GM18868 (cell line): Measurements from ENCODE around the gene PARD6A.

Experiments
- ATAC-seq: cut with Tn5 transposase; IDR thresholded peaks from one replicate; pipeline ENCODE4 v1.9.1; 2021; ENCODE audit warnings: mild to moderate bottlenecking, moderate library complexity; ENCODE audit not compliant: unreplicated experiment

Gene PARD6A

DNA sequence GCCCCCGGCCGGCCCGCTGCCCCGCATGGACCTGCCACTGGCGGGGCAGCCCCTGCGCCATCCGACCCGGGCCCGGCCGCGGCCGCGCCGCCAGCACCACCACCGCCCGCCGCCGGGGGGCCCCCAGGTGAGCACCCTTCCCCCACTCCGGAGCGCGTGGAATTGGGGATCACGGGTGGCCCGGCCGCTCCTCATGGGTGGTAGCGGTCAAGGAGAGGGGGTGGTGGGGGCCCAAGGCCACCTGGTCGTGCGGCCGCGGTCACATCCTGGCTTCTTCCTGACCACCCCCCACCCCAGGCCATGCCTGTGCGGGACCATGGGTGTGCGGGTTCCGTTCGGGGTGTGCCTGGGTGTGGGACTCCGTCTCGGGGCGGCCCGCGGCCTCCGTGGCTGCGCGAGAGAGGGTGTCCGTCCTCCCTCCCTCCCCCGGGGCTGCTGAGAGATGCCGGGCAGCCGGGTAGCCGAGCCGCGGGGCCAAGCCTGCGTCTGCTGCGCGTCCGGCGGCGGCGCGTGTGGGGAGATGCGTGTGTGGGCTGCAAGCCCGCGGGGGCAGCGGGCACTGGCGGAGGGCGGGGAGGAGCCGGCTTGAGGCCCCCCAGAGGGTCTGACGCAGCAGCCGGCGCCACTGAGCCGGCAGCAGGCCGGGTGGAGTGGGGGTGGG, 7.5 kb upstream of the PARD6A start:
- no peak for ATAC-seq

DNA sequence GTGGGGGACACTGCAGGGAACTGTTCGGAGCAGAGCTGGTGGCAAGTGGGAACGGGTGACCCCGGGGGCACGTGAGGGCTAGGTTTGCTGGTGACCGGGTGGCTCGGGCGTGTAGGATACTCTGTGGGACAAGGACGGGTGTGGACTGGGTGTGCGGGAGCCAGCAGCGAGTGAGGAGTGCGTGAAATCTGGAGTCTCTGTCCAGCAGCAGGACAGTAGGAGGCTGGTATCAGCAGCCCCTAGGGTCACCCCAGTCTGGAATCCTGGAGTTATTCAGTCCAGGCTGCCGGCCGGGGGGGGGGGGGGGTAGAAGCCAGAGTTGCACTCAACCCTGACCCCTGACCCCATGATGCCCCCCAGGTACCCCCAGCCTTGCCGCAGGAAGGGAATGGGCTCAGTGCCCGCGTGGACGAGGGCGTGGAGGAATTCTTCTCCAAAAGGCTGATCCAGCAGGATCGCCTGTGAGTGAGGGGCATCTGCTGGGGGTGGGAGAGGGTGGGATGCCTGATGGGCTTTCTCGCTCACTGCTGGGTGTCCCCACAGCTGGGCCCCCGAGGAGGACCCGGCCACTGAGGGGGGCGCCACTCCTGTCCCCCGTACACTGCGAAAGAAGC, 6.9 kb upstream of the PARD6A start:
- no peak for ATAC-seq

DNA sequence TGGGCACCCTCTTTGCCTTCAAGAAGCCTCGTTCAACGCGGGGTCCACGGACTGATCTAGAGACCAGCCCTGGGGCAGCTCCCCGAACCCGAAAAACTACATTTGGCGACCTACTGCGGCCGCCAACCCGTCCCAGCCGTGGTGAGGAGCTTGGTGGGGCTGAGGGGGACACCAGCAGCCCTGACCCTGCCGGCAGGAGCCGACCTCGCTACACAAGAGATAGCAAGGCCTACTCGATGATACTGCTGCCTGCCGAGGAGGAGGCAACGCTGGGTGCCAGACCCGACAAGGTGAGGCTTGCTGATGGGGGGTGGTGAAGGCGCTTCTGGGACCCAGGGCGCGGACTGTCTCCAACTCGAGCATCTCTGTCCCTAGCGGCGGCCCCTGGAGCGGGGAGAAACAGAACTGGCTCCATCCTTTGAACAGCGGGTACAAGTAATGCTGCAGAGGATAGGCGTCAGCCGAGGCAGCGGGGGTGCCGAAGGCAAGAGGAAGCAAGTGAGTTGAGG, 6.3 kb upstream of the PARD6A start:
- no peak for ATAC-seq

DNA sequence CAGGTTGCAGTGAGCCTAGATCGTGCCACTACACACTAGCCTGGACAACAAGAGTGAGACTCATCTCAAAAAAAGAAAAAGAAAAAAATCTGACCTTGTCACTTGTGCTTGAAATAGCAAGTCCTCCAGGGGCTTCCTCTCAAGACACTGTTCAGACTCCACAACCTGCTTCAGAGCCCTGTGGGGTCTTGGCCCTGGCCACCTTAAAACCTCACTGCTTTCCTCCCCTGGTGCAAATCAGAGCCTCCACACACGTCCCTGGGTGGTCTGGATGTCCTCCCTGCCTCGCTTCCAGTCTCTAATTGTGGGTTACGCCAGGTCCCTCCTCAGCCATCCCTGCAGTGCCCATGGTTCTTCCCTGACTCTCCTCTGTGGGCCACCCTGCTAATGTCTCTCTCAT, 5.4 kb upstream of the PARD6A start:
- ATAC-seq, result no peak

DNA sequence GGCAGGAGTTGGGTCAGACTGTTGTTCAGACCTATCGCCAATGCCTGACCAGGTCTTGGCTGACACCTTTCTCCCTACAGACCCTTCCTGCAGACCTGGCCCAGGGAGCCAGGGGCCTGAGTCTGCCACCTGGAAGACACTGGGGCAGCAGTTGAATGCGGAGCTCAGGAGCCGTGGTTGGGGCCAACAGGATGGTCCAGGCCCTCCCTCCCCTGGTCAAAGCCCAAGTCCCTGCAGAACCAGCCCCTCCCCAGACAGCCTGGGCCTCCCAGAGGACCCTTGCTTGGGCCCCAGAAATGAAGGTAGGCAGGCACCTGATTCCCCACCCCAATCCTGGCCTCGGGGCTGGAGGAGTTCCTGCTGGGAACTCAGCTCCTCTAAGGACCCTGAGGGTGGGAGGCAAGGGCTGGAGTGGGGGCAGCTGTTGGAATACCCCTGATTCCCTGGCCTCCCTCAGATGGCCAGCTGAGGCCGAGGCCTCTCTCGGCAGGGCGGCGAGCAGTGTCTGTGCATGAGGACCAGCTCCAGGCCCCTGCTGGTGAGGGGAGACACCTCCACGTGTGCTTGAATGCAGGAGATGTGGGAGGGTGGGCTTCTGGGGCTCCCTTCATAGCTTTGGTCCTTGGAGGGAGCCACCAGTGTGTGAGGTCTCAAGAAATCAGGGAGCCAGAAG, 4.3 kb upstream of the PARD6A start:
- ATAC-seq, result no peak

DNA sequence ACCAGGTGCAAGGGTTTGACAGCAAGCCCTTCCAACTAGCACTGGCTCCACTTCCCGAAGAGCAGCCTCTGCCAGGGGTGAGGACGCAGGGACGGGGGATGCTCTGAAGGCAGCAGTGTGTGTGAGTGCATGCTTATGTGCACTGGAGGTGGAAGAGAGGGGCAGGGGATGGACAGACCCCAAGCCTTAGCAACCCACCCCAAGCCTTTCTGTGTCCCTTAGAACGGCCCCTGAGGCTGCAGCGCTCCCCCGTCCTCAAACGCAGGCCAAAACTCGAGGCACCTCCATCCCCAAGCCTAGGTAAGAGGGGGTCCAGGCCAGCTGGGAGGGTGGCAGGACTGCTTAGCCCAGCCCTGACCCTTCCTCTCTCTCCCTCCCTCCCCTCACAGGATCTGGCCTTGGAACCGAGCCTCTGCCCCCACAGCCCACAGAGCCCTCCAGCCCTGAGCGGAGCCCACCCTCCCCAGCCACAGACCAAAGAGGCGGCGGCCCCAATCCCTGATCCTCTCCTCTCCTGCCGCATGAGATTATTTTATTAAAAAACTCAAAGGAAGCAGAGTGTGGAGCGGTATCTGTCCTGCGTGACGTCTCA, 3.6 kb upstream of the PARD6A start:
- no peak for ATAC-seq

DNA sequence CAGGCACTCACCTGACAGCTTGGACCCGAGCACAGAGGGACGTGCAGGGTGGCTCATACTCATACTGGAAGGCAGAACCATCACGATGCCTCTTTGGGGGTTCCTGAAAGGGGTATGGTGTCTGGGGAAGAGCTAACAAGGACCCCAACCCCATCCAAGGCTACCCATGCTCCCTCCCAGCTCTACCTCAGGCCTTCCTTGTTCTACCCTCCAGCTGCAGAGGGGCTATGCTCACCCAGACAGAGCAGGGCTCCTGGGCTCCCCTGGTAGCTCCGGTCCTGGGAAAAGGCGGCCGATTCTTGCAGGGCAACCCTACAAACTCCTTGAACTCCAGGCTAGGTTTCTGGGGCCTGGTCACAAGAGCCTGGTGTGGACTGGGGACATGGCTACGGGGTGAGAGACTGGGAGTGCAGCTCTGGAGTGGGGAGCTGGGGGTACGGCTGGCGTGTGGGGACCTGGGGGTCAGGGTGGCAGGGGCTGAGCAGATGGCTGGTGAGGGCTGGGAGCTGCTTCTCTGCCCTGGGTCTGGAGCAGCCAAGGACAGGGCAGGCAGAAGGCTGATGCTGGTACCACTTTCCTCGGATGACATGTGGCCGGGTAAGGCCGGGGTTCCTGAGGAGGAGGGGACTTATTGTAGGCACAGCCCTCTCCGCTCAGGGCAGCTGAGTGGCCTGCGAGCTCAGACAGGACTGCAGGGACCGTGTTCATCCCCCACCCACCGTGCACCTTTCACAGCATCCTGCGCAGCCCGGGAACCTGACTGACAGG, 2.8 kb upstream of the PARD6A start:
- ATAC-seq, result no peak

DNA sequence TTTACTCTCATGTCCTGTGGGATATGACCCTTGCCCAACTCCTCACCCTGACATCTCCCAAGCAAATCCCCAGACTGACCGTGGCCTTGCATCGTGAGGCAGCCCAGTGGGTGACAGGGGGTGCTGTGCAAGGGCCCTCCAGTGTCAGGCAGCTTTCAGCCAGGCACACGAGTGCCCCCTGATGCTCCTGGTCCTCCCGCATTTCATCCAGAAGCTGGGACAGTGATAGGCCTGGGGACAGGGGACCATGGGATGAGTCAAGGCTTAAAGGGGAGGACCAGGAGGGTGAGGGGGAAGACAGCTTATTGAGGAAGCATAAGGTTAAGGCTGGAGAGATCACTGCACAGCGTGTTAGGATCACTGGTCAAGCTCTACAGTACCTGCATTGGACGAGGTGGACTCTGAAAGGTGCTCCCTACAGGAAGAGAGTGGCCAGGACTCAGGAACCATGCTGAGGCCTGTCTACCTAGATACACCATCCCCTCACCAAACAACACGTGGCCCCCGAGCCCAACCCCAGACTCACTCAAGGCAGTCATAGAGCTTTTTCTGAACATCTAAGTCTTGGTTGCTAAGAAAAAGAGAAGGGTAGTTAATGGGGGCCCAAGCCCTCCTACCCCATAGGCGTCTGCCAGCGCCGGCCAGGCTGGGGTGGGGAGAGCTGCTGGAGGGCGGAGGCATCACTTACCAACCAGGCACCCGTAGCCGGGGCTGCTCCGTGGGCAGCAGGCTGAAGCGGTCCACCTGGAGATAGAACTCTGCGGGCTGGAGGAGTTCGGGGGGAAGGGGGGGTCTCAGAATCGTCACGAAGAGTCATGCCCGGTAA, 1.7 kb upstream of the PARD6A start:
- ATAC-seq, result no peak

DNA sequence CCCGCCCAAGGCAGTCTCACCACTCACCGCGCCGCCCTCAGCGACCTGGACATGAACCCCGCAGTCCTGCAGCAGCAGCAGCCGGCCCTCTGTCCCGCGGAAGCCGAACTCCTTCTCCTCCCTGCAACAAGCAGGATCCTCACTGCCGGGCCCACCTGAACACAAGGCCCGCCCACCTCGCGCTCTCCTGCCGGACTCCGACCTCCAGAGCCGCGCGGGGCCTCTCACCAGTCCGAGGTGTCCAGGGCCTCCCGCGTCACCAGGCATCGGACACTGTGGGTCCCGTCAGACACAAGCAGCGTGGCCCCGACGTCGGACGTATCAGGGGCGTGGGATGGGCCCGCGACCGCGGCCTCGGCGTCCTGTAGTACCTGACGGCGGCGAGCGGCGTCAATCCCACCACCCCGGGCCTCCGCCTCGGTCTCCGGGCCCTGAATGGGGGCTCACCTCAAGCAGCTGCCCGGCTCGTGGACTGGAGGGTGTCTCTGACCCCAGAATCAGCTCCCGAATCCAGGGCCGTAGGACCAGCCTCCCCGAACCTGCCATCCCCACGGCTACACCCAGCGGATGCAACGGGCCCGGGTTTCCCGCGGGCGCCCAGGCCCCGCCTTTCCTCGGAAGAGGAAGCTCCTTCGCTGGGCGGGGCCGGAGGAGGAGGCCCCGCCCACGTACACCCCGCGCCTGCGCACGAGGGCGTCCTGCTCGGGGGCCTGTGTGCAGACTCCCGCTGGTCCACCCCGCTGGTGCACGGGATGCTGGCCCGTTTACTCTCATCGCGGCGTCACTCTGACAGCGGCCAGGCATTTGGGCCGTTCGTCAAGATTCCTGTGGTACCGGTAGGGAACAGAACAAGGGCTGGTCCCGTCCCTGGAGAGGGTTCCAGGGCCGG, 841 bp upstream of the PARD6A start, which contains the start of gene ACD:
TSS of gene ACD (minus strand) at position 586 of the 889 bp plus-strand sequence. CDS start at position 546, 40 bp downstream.
- ATAC-seq, result peak; percentile 57

DNA sequence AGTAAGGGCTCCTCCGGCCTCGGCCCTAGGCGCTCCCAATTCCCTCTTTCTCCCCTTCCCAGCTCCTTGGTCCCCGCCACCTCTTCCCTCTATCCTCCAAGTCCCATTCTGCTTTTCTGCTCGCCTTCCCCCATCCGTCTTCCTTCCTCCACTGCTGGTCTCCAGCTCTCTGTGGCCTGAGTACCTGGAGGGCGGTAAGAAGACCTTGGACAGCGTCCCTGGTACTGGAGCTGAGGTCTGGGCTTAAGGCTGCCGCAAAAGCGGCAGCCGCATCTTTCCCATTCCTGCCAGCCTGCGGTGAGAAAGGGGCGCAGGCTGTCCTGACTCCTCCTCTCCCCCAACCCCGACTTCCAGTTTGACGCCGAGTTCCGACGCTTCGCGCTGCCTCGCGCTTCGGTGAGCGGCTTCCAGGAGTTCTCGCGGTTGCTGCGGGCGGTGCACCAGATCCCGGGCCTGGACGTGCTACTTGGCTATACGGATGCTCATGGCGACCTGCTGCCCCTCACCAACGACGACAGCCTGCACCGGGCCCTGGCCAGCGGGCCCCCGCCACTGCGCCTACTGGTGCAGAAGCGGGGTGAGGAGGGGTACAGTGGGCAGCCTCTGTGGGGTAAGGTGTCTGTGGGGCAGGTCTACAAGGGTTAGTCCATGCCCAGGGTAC, 471 bp downstream of the PARD6A start:
- ATAC-seq, result no peak

DNA sequence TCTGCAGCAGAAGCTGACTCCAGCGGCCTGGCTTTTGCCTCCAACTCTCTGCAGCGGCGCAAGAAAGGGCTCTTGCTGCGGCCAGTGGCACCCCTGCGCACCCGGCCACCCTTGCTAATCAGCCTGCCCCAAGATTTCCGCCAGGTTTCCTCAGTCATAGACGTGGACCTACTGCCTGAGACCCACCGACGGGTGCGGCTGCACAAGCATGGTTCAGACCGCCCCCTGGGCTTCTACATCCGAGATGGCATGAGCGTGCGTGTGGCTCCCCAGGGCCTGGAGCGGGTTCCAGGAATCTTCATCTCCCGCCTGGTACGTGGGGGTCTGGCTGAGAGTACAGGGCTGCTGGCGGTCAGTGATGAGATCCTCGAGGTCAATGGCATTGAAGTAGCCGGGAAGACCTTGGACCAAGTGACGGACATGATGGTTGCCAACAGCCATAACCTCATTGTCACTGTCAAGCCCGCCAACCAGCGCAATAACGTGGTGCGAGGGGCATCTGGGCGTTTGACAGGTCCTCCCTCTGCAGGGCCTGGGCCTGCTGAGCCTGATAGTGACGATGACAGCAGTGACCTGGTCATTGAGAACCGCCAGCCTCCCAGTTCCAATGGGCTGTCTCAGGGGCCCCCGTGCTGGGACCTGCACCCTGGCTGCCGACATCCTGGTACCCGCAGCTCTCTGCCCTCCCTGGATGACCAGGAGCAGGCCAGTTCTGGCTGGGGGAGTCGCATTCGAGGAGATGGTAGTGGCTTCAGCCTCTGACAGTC, 1.3 kb downstream of the PARD6A start:
- no peak for ATAC-seq

DNA sequence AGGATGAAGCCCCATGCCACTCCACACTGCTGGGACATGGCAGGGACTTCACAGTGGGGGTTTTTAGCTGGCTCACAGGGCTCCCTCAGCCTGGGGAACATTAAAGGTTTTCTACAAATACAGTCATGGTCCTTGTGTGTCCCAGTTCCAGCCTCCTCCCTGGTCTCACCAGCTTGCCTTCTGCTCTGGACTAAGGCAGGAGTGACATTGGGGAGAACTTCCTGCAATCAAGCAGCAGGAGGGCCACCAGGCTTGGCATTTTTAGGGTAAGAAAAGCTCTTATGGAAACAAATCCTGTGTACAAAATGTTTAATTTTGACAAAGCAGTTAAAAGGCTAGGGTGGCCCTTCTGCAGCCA, 1.9 kb downstream of the PARD6A start:
- ATAC-seq, result no peak

DNA sequence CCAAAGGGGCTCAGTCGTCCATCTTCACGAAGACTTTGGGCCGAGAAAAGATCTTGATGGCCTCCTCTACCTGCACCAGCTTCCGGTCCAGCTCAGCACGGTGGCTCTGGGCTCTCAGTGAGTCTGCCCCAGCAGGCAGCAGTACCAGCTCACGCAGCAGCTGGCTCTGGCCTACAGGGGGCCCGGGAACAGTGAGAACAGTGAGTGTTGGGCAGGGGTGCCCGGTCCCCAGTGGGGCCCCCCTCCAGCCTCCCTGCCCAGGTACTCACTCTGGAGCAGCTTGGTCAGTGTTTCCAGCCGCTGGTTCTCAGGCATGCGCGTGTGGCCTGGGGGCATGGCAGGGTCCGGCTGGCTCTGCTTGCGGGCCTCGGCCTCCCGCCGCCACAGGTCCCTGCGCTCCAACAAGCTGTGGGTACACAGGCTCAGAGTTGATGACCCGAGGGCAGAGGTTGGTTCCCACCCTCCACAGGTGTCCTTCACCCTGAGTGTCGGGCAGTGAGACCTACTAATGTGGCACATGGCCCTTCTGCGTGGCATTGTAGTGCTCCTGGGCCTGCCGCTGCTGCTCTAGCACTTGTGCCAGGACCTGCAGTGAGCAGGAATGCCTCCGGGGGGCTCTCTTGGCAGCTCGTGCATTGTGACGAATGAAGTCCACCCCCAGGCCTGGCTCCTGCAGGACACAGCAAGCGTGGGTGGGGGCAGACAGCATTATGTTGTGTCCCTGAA, 2.6 kb downstream of the PARD6A start:
- ATAC-seq, result no peak

DNA sequence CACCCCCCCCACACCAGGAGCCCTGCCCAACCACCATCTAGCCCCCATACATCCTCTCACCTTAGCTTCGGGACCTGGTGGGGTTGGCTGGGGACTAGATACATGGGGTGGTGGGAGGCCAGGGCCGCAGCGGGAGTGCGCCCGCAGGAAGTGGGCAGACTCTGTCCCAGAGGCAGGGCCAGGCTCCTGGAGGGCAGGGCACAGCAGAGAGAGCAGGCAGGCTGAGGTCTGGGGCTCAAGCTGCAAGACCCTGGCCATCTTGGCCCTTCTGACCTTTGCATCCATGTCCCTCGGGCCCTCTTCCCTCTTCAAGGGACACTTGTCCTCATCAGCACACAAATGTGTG, 3.1 kb downstream of the PARD6A start:
- no peak for ATAC-seq

DNA sequence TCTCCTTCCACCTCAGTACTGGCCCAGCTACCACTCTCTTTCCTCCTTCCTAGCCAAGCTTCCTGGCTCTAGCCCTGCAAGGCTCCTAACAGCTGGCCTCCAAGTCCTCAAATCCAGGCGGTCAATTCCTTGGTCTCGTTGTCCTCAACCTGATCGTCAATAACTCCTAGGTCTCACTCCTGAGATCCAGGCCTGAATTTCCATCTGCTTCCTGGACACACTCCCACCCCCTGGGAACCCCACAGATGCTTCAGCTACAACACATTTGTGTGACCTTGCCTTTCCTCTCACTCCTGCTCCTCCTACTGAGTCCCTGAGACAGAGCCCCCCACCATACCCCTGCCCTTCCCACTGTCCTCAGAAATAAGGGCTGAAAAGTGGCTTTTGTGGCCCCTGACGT, 3.5 kb downstream of the PARD6A start:
- ATAC-seq, result no peak

DNA sequence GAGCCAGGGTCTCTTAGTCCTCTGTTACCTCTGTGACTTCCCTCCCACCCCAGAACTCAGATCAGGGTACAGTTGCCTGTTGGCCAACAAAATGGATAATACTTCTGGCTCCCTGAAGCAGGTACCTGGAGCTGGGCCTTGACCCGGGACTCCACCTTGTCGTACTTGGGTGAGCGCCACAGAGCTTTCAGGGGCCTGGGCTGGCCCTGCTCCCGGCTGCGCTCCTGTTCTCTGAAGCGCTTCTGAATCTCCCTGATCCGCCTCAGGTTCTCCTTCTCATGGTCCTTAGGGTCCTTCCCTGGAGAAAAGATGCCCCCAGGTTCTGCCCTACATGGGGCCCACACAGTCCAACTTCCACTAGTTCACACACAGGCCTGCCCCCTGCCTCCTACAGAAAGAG, 4.1 kb downstream of the PARD6A start:
- no peak for ATAC-seq

DNA sequence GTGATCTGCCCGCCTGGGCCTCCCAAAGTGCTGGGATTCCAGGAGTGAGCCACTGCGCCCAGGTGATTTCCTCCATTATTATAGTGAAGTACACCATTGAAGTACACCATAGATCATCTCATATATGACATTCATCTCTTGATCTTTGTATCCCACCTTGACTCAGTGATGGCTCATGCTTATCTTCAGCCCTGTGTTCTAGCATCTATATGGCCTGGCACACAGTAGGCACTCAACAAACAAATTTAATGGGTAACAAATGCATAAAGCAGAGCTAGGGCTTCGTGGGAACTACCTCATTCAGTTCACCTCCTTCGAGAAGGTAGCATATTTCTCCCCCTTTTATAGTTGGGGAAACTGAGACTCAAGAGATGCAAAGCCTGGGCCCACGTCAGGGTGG, 4.8 kb downstream of the PARD6A start:
- ATAC-seq, result no peak
